Activated T-helper 1 cell treated with anti-CD3 and anti-CD28 coated beads, Interleukin-2, amount 50 U/mL, for 16 hours (primary cell): ENCODE results near the gene ZBTB46.
"Not testable (repeated sequence)": the region's sequence is repeated elsewhere in the genome, so short reads cannot be mapped to it uniquely, and the experiment has no call there.

ENCODE experiments used
- DNase-seq, 2 donors: peaks; one replicate each; pipeline ENCODE4 v3.0.0-alpha.2; 2020; ENCODE audit warnings: low read depth in 1 of 2, low spot score in 1 of 2

Gene ZBTB46

GRCh38 chr20:63736893-63737694 is 94.0 kb downstream of the ZBTB46 start:
- peak in 1 of 2 donors; percentile 44 for DNase-seq

- DNase-seq: peak; percentile 55 to 60
Measured at GRCh38 chr20:63735859-63736718, 95.0 kb downstream of the ZBTB46 start, which contains the start of gene LIME1. Gene LIME1, plus strand, starts transcription at chr20:63736664. Its CDS starts 886 bp downstream, at chr20:63737550.

GRCh38 chr20:63734946-63735858 is 95.9 kb downstream of the ZBTB46 start:
- DNase-seq: no peak

- no peak for DNase-seq
Measured at GRCh38 chr20:63734111-63734945, 96.7 kb downstream of the ZBTB46 start.

GRCh38 chr20:63733579-63734081 is 97.4 kb downstream of the ZBTB46 start:
- DNase-seq: no peak

- DNase-seq: no peak
Measured at GRCh38 chr20:63733117-63733516, 97.9 kb downstream of the ZBTB46 start.

- no peak for DNase-seq
Measured at GRCh38 chr20:63732118-63733095, 98.7 kb downstream of the ZBTB46 start.

- DNase-seq: no peak
Measured at GRCh38 chr20:63731410-63731809, 99.7 kb downstream of the ZBTB46 start.

- not testable (repeated sequence) for DNase-seq
Measured at GRCh38 chr20:63730189-63730733, 100.8 kb downstream of the ZBTB46 start.

GRCh38 chr20:63722967-63723622 is 108.0 kb downstream of the ZBTB46 start:
- not testable (repeated sequence) for DNase-seq

- no peak for DNase-seq
Measured at GRCh38 chr20:63718996-63719395, 112.1 kb downstream of the ZBTB46 start.

- DNase-seq: no peak
Measured at GRCh38 chr20:63714858-63715257, 116.2 kb downstream of the ZBTB46 start.

- no peak for DNase-seq
Measured at GRCh38 chr20:63712191-63712590, 118.9 kb downstream of the ZBTB46 start.

GRCh38 chr20:63711085-63711645 is 119.9 kb downstream of the ZBTB46 start:
- DNase-seq: no peak

- DNase-seq: no peak
Measured at GRCh38 chr20:63709149-63709527, 121.9 kb downstream of the ZBTB46 start.

GRCh38 chr20:63708301-63709148 is 122.5 kb downstream of the ZBTB46 start:
- DNase-seq: no peak
